ENCODE results near the gene CASZ1.

CASZ1 gene

DNA sequence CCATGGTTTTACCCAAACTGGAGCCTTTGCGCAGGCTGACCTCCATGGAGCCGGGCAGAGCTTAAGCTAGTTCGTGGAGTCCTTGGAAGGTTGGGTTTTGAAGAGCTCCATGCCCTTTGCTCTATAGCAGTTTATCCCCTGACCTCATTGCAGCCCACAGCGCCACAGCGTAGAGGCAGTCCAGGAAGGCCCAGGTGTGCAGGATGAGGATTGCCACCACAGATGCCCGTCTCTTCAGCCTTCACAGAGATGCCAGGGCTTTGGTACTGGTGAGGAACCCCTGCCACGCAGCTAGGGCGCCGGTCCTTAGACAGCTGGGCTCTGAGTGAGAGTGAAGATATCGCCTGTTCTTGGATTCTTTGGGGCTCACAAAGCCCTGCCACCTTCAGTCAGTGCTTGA is 183.1 kb downstream of the CASZ1 start:
- H3K4me1 ChIP-seq (ENCODE audit: insufficient read depth, low read length) = no peaks in the 10 kb centered on the region; the same call in 1 of the 2 replicates
- H3K36me3 ChIP-seq (ENCODE audit: insufficient read depth, low read length) = no peaks in the 10 kb centered on the region
- H3K9me3 ChIP-seq (ENCODE audit: control insufficient read depth, insufficient read depth, low read length) = no peaks in the 10 kb centered on the region
- no peak overlapping the region for H3K9ac ChIP-seq (ENCODE audit: low read depth, low read length)

DNA sequence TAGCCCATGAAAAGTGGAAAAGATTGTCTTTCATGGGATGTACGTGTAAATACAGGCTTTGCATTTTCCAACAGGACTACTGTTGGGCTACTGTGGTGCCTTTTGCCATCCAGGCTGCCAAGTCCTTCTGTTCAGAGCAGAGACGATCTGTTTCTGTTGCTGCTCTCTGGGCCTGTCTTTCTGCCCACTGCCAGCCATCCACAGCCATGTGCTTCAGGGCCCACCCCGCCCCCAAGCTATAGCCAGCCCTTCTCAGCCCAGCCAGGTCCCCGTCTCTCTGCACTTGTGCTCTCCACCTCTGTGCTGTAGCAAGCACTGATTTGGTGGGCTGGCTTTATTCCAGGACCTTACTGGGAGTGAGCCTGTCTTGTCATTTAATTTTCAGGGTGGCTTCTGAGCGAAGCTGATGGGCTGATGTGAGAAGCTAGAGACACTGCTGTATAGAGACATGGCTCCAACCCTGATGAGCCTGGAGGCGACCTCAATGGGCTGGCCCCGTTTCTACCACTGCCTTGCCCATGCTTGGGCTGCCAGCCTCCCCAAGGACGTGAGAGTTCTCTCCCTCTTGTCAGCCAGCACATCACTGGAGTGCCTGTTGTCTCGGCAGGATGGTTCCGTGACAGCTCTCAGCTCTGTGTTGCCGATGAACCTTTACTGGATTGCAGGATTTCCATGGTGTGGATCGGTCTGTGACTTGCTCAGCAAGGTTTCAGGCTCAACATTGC is 183.8 kb downstream of the CASZ1 start:
- Histone ChIP-seq H3K9me3 (ENCODE audit: control insufficient read depth, insufficient read depth, low read length) (no peaks in the 10 kb centered on the region), H3K9ac (ENCODE audit: low read depth, low read length) (no peak overlapping the region), H3K36me3 (ENCODE audit: insufficient read depth, low read length) (no peaks in the 10 kb centered on the region), H3K4me1 (ENCODE audit: insufficient read depth, low read length) (no peaks in the 10 kb centered on the region; the same call in 1 of the 2 replicates)

DNA sequence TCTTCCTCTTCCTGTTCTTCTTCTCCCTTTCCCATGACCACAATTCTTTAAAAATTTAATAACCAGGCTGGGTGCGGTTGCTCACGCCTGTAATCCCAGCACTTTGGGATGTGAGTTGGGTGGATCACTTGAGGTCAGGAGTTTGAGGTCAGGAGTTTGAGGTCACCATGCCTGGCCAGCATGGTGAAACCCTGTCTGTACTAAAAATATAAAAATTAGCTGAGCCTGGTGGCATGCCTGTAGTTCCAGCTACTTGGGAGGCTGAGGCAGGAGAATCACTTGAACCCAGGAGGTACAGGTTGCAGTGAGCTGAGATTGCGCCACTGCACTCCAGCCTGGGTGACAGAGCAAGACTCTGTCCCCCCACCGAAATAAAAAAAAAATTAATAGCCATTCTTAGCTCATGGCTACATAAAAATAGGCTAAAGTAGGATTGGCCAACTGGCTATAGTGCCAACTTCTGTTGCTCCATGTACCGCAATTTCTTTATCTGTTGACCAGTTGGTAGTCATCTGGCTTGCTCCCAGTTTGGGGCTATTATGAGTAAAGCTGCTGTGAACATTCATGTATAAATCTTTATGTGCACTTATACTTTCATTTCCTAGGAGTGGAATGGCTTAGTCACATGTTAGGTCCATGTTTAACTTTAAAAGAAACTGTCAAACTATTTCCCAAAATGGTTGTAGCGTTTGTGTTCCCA is 185.4 kb downstream of the CASZ1 start:
- Histone ChIP-seq H3K4me1 (ENCODE audit: insufficient read depth, low read length) (no peaks in the 10 kb centered on the region; the same call in 1 of the 2 replicates), H3K9ac (ENCODE audit: low read depth, low read length) (no peak overlapping the region), H3K9me3 (ENCODE audit: control insufficient read depth, insufficient read depth, low read length) (no peaks in the 10 kb centered on the region), H3K36me3 (ENCODE audit: insufficient read depth, low read length) (no peaks in the 10 kb centered on the region)

DNA sequence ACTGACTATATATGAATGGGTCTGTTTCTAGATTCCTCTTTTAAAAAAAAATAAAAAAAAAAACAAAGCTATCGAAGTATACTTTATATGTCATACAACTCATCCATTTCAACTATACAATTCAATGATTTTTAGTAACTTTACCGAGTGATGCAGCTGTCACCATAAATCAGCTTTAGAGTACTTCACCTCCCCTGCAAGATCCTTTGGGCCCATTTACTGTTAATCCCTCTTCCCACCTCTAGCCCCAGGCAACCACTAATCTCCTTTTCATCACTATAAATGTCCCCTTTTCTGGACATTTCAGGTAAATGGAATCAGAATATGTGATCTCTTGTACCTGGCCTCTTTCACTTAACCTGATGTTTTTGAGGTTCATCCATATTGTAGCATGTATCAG is 187.8 kb downstream of the CASZ1 start:
- Histone ChIP-seq H3K4me1 (ENCODE audit: insufficient read depth, low read length) (no peaks in the 10 kb centered on the region), H3K9me3 (ENCODE audit: control insufficient read depth, insufficient read depth, low read length) (no peaks in the 10 kb centered on the region), H3K9ac (ENCODE audit: low read depth, low read length) (no peak overlapping the region), H3K36me3 (ENCODE audit: insufficient read depth, low read length) (no peaks in the 10 kb centered on the region)

DNA sequence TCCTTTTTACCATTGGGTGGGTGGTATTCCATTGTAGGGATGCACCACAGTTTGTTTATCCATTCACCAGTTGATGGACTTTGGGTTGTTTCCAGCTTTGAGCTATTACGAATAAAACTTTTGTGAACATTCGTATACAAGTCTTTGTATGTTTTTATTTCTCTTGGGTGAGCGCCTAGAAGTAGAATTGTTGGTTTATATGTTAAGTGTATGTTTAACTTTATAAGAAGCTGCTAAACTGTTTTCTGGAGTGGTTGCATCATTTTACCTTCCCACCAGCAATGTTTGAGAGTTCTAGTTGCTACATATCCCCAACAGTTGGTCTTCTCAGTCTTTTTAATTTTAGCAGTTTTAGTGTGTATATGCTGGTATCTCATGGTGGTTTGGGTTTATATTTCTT is 189.2 kb downstream of the CASZ1 start:
- no peaks in the 10 kb centered on the region for H3K36me3 ChIP-seq (ENCODE audit: insufficient read depth, low read length)
- no peaks in the 10 kb centered on the region for H3K4me1 ChIP-seq (ENCODE audit: insufficient read depth, low read length)
- H3K9ac ChIP-seq (ENCODE audit: low read depth, low read length) = no peak overlapping the region
- H3K9me3 ChIP-seq (ENCODE audit: control insufficient read depth, insufficient read depth, low read length) = no peaks in the 10 kb centered on the region

DNA sequence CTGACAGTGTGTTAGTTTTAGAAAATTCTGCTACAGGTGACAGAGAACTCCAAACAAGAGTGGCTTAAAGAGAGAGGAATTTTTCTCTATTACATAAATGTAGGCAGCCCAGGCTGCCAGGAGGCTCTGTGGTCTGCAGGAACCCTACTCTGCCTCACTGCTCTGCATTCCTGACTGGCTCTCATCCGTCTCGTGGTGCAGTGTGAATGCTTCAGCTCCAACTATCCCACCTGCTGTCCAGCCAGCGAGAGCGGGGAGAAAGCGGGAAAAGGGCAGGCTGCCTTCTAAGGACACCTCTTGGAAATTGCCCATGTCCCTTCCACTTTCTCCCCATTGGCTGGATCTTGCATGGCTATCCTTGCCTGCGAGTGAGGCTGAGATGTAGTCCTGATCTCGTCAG is 190.4 kb downstream of the CASZ1 start:
- Histone ChIP-seq H3K4me1 (ENCODE audit: insufficient read depth, low read length) (no peaks in the 10 kb centered on the region), H3K9me3 (ENCODE audit: control insufficient read depth, insufficient read depth, low read length) (no peaks in the 10 kb centered on the region), H3K9ac (ENCODE audit: low read depth, low read length) (no peak overlapping the region), H3K36me3 (ENCODE audit: insufficient read depth, low read length) (no peaks in the 10 kb centered on the region)

DNA sequence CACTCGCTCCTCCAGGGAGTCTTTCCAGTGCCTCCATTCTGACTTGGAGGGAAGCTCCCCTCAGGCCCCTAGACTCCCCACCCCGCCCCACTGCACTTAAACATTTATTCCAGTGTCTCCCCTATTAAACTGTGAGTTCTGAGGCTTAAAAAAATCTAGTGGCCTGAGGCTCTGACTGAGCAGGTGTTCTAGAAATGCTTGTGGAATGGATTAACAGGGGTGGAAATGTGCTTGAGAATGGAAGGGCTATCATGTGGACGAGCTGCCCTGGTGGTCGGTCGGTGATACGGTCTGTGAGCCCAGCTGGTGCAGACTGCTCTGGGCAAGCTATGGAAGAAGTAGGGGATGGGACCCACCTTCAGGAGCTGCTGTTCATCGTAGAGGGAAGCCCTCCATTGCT is 191.5 kb downstream of the CASZ1 start:
- Histone ChIP-seq H3K4me1 (ENCODE audit: insufficient read depth, low read length) (no peaks in the 10 kb centered on the region), H3K9me3 (ENCODE audit: control insufficient read depth, insufficient read depth, low read length) (no peaks in the 10 kb centered on the region), H3K9ac (ENCODE audit: low read depth, low read length) (no peak overlapping the region), H3K36me3 (ENCODE audit: insufficient read depth, low read length) (no peaks in the 10 kb centered on the region)

DNA sequence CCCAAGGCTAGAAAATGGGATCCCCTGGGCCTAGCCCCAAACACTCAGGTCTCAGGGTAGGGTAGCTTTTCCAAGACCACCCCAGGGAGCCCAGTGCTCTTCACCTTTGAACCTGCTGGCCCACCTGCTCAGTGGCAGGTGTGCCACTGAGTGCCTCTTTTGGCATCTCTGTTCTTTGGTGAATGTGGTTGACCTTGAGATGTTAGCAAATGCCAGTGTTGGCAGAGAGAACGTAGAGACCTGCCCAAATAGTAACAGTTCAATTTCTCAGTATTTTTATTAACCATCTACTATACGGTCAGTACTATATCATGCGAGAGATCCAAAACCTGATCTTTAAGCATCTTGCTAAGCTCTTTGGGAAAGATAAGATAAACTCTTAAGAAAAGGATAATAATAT is 193.5 kb downstream of the CASZ1 start:
- Histone ChIP-seq H3K4me1 (ENCODE audit: insufficient read depth, low read length) (no peaks in the 10 kb centered on the region), H3K9ac (ENCODE audit: low read depth, low read length) (no peak overlapping the region), H3K36me3 (ENCODE audit: insufficient read depth, low read length) (no peaks in the 10 kb centered on the region), H3K9me3 (ENCODE audit: control insufficient read depth, insufficient read depth, low read length) (no peaks in the 10 kb centered on the region)

DNA sequence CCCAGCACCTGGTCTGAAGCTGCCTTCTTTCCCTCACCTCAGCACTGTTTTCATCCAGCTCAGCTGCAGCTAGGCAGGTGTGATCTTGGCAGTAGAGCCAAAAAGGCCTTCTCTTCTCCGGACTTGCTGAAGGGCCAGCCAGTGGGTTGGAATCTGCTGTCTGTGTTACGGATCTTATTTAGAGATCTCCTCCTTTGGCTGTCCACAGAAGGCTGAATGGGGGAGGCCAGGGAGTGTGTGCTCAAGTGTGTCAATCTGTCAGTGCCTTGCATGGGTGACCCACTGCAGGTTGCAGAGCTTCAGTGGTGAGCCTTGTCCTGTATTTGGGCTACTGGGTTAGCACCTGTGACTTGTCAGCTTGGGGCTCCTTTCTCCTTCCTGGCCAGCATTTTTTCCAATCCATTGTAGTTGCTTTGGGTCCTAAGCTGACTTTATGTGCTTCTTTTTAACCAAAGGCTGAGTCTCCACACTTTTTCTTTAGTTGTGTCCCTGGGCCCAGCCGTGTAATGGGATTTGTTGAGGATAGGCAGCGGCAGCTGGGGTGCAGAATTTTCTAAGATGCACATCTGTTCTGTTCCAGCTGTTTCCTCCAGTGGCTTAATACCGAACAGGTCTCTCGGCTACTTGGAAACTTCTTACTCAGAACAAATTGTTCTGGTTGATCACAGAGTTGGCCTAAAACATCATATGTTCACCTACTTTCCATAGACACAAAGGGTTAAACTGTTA is 194.9 kb downstream of the CASZ1 start:
- no peaks in the 10 kb centered on the region for H3K9me3 ChIP-seq (ENCODE audit: control insufficient read depth, insufficient read depth, low read length)
- no peaks in the 10 kb centered on the region for H3K36me3 ChIP-seq (ENCODE audit: insufficient read depth, low read length)
- H3K9ac ChIP-seq (ENCODE audit: low read depth, low read length) = no peak overlapping the region
- H3K4me1 ChIP-seq (ENCODE audit: insufficient read depth, low read length) = peaks cover 6% of the 10 kb centered on the region; the same call in 1 of the 2 replicates

DNA sequence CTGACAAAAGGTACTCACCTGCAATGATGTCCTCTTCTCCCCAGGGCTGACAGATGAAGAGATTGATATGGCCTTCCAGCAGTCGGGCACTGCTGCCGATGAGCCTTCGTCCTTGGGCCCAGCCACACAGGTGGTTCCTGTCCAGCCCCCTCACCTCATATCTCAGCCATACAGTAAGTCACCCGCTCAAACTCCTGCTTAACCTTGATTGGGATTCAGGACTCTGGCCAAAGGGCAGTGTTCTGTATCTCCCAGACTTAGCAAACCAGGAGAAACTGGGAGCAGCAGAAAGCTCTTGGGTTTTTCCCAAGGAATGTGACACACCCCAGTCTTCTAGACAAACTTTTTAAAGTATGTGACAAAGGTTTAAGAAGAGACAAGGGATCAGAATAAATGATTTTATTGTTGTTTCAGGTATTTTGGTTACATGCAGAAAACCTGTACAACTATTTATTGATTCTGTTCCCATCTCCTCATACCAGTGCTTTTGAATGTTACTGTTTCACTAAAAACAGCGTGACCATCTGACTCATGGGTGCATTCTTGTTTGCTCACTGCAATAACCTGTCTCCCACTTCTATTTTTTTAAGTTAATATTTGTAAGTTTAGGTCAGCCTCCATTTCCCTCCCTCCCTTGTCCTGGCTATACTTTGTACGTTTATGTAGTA is 197.1 kb downstream of the CASZ1 start:
- Histone ChIP-seq H3K9me3 (ENCODE audit: control insufficient read depth, insufficient read depth, low read length) (no peaks in the 10 kb centered on the region), H3K36me3 (ENCODE audit: insufficient read depth, low read length) (no peaks in the 10 kb centered on the region), H3K9ac (ENCODE audit: low read depth, low read length) (no peak overlapping the region), H3K4me1 (ENCODE audit: insufficient read depth, low read length) (peaks cover 14% of the 10 kb centered on the region; the same call in 1 of the 2 replicates)

DNA sequence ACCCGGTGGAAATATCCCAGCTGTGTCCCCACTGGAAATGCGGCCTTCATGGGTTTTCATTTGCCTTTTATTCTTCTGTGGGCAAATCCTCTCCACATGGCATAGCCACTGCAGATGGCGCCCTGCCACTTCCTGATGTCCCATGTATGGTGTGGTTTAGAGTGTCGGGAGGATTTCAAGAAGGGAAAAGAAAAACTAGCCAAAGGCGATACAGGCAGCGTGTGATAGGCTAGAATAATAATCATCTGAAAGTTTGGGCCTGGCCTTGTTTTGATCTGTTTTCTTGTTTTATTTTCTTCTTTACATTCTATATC is 198.1 kb downstream of the CASZ1 start:
- H3K9me3 ChIP-seq (ENCODE audit: control insufficient read depth, insufficient read depth, low read length) = no peaks in the 10 kb centered on the region
- no peaks in the 10 kb centered on the region for H3K36me3 ChIP-seq (ENCODE audit: insufficient read depth, low read length)
- H3K9ac ChIP-seq (ENCODE audit: low read depth, low read length) = no peak overlapping the region

DNA sequence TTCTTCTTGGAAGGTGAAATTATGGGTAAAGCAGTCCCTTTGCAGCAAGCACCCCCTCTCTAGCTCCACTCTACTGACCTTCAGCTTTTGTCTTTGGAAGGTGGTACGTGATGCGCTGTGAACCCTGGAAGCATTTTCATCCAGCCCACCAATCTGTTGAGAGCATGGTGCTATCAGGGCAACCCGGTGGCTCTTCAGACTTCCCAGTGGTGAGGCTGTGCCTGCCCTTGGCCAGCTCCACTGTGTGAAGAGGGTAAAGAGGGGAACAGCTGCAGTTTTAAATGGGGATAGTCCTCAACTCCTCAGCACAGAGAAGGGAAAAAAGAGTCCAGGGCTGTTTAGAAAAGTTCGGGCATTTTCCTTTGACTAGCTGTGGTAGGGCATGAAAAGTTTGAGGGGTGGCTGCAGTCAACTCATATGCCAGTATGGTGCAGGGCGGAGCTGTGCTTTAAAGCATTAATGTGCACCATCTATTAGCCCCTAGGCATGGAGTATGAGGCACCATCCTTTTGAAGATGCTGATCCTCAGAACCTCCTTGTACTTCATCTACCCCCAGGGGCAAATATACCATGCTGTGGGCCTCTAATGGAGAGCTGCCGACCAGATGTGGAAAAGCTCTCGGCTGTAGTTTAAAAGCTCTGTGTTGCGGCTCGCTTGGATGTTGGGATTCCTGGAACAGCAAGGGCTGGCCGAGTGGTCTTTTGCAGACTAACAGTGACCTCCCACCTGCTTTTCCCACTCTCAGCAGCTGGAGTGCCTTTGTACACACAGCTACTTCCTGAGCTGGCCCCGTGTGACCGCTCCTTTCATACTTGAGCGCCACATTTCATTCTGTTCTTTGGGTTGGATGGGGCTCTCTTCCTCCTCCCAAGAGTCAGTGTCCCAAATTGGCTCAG is 198.7 kb downstream of the CASZ1 start:
- no peaks in the 10 kb centered on the region for H3K9me3 ChIP-seq (ENCODE audit: control insufficient read depth, insufficient read depth, low read length)
- no peaks in the 10 kb centered on the region for H3K36me3 ChIP-seq (ENCODE audit: insufficient read depth, low read length)
- no peak overlapping the region for H3K9ac ChIP-seq (ENCODE audit: low read depth, low read length)
- H3K4me1 ChIP-seq (ENCODE audit: insufficient read depth, low read length) = peaks cover 24% of the 10 kb centered on the region; the same call in 1 of the 2 replicates

More for the DNA sequence above, 198.1 kb downstream of the CASZ1 start:
- H3K4me1 ChIP-seq (ENCODE audit: insufficient read depth, low read length) = peaks cover 19% of the 10 kb centered on the region; the same call in 1 of the 2 replicates

DNA sequence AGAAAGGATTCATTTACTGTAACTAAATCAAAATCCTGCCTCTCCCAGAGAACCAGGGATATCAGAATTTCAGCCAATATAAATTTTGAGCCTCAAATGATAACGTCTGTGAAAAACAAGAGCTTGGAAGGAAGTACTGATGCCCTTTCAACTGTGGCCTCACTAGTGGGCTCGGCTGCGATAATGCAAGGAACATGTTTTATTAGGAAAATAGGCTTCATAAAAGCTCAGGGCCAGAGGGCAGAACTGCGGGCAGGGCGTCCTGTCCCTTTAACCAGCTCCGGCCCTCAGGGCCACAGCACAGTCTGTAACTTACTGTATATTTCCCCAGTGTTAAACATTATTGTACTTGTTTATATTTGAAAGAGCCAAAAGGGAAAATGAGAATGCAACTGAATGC is 199.7 kb downstream of the CASZ1 start:
- peaks cover 27% of the 10 kb centered on the region; the same call in 1 of the 2 replicates for H3K4me1 ChIP-seq (ENCODE audit: insufficient read depth, low read length)
- H3K9me3 ChIP-seq (ENCODE audit: control insufficient read depth, insufficient read depth, low read length) = no peaks in the 10 kb centered on the region
- no peak overlapping the region for H3K9ac ChIP-seq (ENCODE audit: low read depth, low read length)
- H3K36me3 ChIP-seq (ENCODE audit: insufficient read depth, low read length) = no peaks in the 10 kb centered on the region
